Nucleus accumbens (tissue), 56 donors: ENCODE measurements around the gene ARMC2.

Experiments
- DNase-seq, 56 donors: peaks; one replicate each; lab custom pipeline; 2025; lab: John Stamatoyannopoulos, UW

ARMC2 gene

GRCh38 chr6:109008537-109009235 is 160.5 kb downstream of the ARMC2 start:
- DNase-seq, result peak in 30 of 56 donors; percentile 20 to 74 (median 58)

- DNase-seq, result peak in 55 of 56 donors; percentile 38 to 96 (median 84)
Observed at GRCh38 chr6:109009236-109009961, 161.2 kb downstream of the ARMC2 start.

DNA sequence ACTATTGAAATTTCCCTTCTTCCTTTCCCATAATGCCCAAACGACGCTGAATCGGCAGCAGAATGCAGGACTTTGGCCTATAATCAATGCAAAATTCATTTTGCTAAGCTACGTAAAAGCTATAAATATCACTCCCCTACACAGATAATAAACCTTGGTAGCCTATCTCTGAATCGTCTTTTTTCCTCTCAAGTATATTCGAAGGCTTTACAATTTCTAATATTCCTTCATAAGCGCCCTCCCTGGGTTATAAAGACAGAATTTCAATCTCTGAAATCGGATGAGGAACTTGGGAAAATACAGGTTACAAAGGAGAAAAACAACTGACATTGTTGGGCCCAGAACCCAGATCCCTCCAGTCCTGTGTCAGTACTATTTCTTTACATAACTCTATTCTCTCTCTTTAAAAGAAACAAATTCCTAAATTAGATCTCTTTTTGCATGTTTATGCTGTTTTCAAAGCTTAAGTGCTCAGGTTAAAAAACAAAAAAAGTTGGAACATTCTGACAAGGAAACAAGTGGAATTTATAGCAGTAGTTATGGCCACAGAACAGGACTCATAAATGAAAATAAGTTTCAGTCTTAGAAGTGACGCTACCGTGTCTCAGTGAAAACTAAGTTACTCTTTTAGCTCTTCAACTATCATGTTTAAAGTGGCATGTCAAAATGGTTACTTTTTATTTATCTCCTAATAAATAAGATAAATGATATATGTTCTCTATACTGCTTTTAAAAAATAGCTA is 161.9 kb downstream of the ARMC2 start:
- DNase-seq, result no peak

DNA sequence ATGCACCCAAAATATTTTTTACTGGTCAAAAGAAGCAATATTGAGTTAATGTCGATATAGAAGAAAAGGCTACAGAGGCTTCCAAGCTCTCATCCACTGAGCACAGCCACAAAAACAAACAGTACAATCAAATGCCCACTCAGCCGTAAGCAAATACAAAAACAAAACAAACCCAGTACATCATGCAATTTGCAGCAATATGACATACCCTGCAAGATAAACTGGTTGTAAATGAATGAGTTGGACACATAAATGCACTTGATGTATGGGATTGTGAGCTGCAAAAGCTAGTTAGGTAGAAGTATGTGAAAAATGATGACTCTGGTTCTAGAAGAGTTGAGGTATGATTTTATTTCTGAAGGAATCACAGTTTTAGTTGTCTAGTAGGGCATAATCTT is 162.5 kb downstream of the ARMC2 start:
- no peak for DNase-seq

GRCh38 chr6:109013656-109014305 is 165.6 kb downstream of the ARMC2 start:
- no peak for DNase-seq

DNA sequence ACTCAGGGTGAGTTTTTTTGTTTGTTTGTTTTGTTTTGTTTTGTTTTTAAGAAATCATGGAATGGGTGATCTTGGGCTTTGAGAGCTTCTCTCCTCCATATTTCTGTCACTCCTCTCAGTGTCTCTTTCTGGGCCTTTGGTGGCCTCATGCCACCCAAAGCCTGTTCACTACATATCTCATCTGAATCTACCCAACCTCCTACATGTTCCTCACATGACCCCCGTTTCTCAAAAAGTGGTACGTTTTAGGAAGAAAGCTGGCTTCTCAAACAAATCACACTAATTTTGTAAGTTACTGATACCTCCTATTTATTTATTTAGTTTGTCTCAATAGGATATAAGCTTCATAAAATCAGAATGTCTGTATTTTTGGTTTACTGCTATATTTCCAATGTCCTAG is 166.4 kb downstream of the ARMC2 start:
- DNase-seq, result no peak

- no peak for DNase-seq
Observed at GRCh38 chr6:109015176-109015575, 167.0 kb downstream of the ARMC2 start.

- DNase-seq, result no peak
Observed at GRCh38 chr6:109019911-109020310, 171.7 kb downstream of the ARMC2 start.

- no peak for DNase-seq
Observed at GRCh38 chr6:109021870-109022269, 173.6 kb downstream of the ARMC2 start.

DNA sequence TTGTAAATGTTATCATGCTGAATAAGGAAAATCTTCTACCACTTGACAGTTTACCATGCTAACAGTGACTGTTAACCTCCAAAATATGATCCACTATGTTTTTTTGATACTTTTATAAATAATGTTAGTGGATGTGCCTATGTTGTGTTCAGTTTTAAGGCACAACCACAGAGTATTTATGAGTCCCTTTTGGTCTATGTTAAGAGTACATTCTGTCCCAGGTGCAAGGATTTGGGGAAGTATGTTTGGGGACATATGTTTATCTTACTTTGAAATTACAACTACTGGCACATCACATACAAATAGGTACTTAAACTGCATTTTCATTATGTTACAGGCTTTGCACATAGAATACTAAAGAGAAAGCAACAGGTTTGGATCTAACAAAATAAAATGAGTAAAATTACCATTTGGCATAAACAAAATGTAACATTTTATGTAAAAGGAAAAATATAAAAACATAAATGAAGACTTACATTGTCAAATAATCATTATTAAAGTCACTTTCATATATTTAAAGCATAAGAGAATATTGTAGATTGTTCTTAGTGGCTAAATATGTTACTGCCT is 175.2 kb downstream of the ARMC2 start:
- DNase-seq, result no peak
